Measurements from ENCODE around the gene DCAF12. TPM values are rescaled to one million over a fixed set of nuclear protein-coding genes. Genes with fewer than 3 reads are reported as not detected.
"Not testable (repeated sequence)": the region's sequence is repeated elsewhere in the genome, so short reads cannot be mapped to it uniquely, and the experiment has no call there.

Gene DCAF12
- total RNA-seq, 2 donors from 2014 or later: 35.0 to 37.0 TPM

DNA sequence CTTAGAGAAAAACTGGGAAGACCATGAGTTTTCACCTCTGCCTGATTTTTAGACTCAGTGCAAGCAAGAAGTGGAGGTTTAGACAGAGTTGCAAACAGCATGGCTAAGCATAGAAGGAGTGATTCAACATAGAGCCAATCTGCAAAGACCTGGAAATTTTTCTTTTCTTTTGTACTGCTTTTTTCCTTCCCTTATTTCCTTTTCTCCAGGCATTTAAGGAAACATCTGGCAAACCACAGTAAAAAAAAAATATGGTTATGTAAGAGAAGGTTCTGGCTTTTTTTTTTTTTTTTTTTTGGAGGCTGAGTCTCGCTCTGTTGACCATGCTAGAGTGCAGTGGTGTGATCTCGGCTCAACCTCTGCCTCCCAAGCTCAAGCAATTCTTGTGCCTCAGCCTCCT is 16.6 kb upstream of the DCAF12 start:
- Mint-ChIP-seq H3K9me3 (peaks cover 4% of the 10 kb centered on the region), H3K4me3 (no peak overlapping the region), H3K27ac (no peak overlapping the region), H3K4me1 (no peaks in the 10 kb centered on the region), H3K36me3 (ENCODE audit: low read depth) (no peaks in the 10 kb centered on the region), H3K27me3 (ENCODE audit: insufficient read depth) (no peaks in the 10 kb centered on the region)
- no peaks in the 10 kb centered on the region for H3K9me3 ChIP-seq (ENCODE audit: control insufficient read depth, low read length)
- H3K4me1 ChIP-seq (ENCODE audit: control insufficient read depth, insufficient read depth, low read length): no peaks in the 10 kb centered on the region
- H3K27ac ChIP-seq (ENCODE audit: low read depth, low read length): no peak overlapping the region
- WGBS, 2 experiments (ENCODE audit: insufficient coverage in 1 of 2, insufficient read length in 1 of 2): 93% methylated on average over 2 of the region's 2 CpGs; no CpG with 5 or more reads in 1 of the 2 experiments
- DNase-seq: no peak
- H3K27me3 ChIP-seq (ENCODE audit: control insufficient read depth, insufficient read depth, low read length, poor library complexity, severe bottlenecking): no peaks in the 10 kb centered on the region
- TF ChIP-seq, protein P1, sequence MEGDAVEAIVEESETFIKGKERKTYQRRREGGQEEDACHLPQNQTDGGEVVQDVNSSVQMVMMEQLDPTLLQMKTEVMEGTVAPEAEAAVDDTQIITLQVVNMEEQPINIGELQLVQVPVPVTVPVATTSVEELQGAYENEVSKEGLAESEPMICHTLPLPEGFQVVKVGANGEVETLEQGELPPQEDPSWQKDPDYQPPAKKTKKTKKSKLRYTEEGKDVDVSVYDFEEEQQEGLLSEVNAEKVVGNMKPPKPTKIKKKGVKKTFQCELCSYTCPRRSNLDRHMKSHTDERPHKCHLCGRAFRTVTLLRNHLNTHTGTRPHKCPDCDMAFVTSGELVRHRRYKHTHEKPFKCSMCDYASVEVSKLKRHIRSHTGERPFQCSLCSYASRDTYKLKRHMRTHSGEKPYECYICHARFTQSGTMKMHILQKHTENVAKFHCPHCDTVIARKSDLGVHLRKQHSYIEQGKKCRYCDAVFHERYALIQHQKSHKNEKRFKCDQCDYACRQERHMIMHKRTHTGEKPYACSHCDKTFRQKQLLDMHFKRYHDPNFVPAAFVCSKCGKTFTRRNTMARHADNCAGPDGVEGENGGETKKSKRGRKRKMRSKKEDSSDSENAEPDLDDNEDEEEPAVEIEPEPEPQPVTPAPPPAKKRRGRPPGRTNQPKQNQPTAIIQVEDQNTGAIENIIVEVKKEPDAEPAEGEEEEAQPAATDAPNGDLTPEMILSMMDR (conservative IDR thresholded peaks at IDR 0.05): no peak
- no peak overlapping the region for H3K4me3 ChIP-seq (ENCODE audit: low read length)
- H3K9ac ChIP-seq (ENCODE audit: extremely low read depth, low read length, poor library complexity, severe bottlenecking): no peak overlapping the region
- H3K36me3 ChIP-seq (ENCODE audit: control insufficient read depth, insufficient read depth, low read length): no peaks in the 10 kb centered on the region

DNA sequence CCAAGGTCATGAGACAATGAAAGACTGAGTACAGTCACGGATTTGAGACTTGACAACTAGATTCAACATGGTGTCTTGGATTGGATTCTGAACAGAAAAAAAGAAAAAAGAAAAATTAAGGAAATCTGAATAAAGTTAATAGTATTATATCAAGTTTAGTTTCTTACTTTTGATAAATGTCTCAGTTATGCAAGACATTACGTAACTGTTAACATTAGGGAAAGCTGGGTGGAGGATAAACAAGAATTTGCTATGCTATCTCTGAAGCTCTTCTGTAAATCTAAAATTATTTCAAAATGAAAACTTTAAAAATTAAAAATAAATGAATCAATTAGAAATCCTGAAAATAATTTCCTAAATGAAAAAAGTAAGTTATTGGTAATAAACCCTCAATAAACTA is 14.4 kb upstream of the DCAF12 start:
- no peaks in the 10 kb centered on the region for H3K9me3 ChIP-seq (ENCODE audit: control insufficient read depth, low read length)
- no peak overlapping the region for H3K27ac Mint-ChIP-seq
- no peak overlapping the region for H3K9ac ChIP-seq (ENCODE audit: extremely low read depth, low read length, poor library complexity, severe bottlenecking)
- H3K27ac ChIP-seq (ENCODE audit: low read depth, low read length): no peak overlapping the region
- no peaks in the 10 kb centered on the region for H3K36me3 Mint-ChIP-seq (ENCODE audit: low read depth)
- H3K27me3 Mint-ChIP-seq (ENCODE audit: insufficient read depth): no peaks in the 10 kb centered on the region
- H3K4me1 Mint-ChIP-seq: no peaks in the 10 kb centered on the region
- WGBS, 2 experiments (ENCODE audit: insufficient coverage in 1 of 2, insufficient read length in 1 of 2): 86 to 100% methylated on average over 1 to 2 of the region's 2 CpGs
- no peak overlapping the region for H3K4me3 Mint-ChIP-seq
- TF ChIP-seq, protein P1 (conservative IDR thresholded peaks at IDR 0.05): no peak
- H3K9me3 Mint-ChIP-seq: peaks cover 13% of the 10 kb centered on the region
- DNase-seq: no peak
- no peaks in the 10 kb centered on the region for H3K27me3 ChIP-seq (ENCODE audit: control insufficient read depth, insufficient read depth, low read length, poor library complexity, severe bottlenecking)
- H3K4me3 ChIP-seq (ENCODE audit: low read length): no peak overlapping the region
- H3K36me3 ChIP-seq (ENCODE audit: control insufficient read depth, insufficient read depth, low read length): no peaks in the 10 kb centered on the region
- H3K4me1 ChIP-seq (ENCODE audit: control insufficient read depth, insufficient read depth, low read length): no peaks in the 10 kb centered on the region

DNA sequence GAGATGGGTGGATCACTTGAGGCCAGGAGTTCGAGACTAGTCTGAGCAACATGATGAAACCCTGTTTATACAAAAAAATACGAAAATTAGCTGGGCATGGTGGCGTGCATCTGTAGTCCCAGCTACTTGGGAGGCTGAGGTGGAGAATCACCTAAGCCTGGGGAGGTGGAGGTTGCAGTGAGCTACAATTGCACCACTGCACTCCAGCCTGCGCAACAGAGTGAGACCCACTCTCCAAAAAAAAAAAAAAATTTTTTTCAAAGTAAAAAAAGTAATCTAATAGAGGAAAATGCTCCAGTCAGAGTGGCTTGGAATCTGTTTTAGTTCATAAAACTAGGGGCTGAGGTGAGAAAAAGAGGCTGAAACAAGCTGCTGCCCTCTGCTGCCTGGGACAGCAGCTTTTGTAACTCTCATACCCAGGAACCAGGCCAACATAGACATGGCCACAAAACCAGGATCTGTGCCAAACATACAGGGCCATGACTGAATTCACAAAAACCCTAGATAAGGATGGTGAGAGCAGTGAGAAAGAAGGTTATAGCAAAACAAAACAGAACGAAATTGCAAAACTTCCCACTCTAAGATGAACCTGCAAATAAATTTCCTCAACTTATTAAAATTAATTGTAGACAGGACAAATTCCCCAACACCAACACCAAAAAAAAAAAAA is 13.1 kb upstream of the DCAF12 start:
- WGBS, 2 experiments (ENCODE audit: insufficient coverage in 1 of 2, insufficient read length in 1 of 2): 87 to 100% methylated on average over 1 to 5 of the region's 5 CpGs
- H3K9ac ChIP-seq (ENCODE audit: extremely low read depth, low read length, poor library complexity, severe bottlenecking): no peak overlapping the region
- H3K36me3 ChIP-seq (ENCODE audit: control insufficient read depth, insufficient read depth, low read length): no peaks in the 10 kb centered on the region
- no peak overlapping the region for H3K4me3 ChIP-seq (ENCODE audit: low read length)
- no peak overlapping the region for H3K27ac ChIP-seq (ENCODE audit: low read depth, low read length)
- H3K9me3 ChIP-seq (ENCODE audit: control insufficient read depth, low read length): no peaks in the 10 kb centered on the region
- no peak overlapping the region for H3K4me3 Mint-ChIP-seq
- peaks cover 16% of the 10 kb centered on the region for H3K9me3 Mint-ChIP-seq
- no peaks in the 10 kb centered on the region for H3K27me3 ChIP-seq (ENCODE audit: control insufficient read depth, insufficient read depth, low read length, poor library complexity, severe bottlenecking)
- TF ChIP-seq, protein P1 (conservative IDR thresholded peaks at IDR 0.05): peak; percentile 52
- no peaks in the 10 kb centered on the region for H3K36me3 Mint-ChIP-seq (ENCODE audit: low read depth)
- H3K27ac Mint-ChIP-seq: no peak overlapping the region
- H3K27me3 Mint-ChIP-seq (ENCODE audit: insufficient read depth): no peaks in the 10 kb centered on the region
- DNase-seq: peak; percentile 48
- no peaks in the 10 kb centered on the region for H3K4me1 ChIP-seq (ENCODE audit: control insufficient read depth, insufficient read depth, low read length)
- no peaks in the 10 kb centered on the region for H3K4me1 Mint-ChIP-seq

DNA sequence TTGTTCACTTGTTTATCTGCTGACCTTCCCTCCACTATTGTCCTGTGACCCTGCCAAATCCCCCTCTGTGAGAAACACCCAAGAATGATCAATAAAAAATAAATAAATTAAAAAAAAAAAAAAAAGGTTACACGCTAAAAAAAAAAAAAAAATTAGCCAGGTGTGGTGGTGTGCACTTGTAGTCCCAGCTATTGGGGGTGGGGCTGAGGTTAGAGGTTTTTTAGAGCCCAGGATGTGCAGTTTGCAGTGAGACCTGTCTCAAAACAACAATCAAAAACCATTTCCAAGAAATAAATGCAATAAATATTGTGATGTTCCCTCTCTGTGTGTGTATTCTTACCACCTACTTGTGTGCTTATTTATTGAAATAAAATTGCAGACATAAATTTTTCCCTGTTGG is 12.1 kb upstream of the DCAF12 start:
- not testable (repeated sequence) for H3K4me1 ChIP-seq (ENCODE audit: control insufficient read depth, insufficient read depth, low read length); H3K27me3 ChIP-seq (ENCODE audit: control insufficient read depth, insufficient read depth, low read length, poor library complexity, severe bottlenecking); H3K4me1 Mint-ChIP-seq; H3K9me3 ChIP-seq (ENCODE audit: control insufficient read depth, low read length); H3K9ac ChIP-seq (ENCODE audit: extremely low read depth, low read length, poor library complexity, severe bottlenecking); H3K27ac ChIP-seq (ENCODE audit: low read depth, low read length); H3K4me3 ChIP-seq (ENCODE audit: low read length); H3K27ac Mint-ChIP-seq; H3K4me3 Mint-ChIP-seq; H3K36me3 ChIP-seq (ENCODE audit: control insufficient read depth, insufficient read depth, low read length); DNase-seq; H3K27me3 Mint-ChIP-seq (ENCODE audit: insufficient read depth); H3K36me3 Mint-ChIP-seq (ENCODE audit: low read depth)
- WGBS, 2 experiments (ENCODE audit: insufficient coverage in 1 of 2, insufficient read length in 1 of 2): no CpG with 5 or more reads among the region's 1 CpG
- peaks cover 16% of the 10 kb centered on the region for H3K9me3 Mint-ChIP-seq
